Erythroblast (primary cell): ENCODE measurements around the gene ME3.

Source experiments
- GATA1 ChIP-seq: IDR thresholded peaks from 2 replicates; pipeline ENCODE4 v1.6.1; 2011; ENCODE audit warnings: low read depth, mild to moderate bottlenecking, control low read depth, low read length, moderate library complexity
- POLR2A ChIP-seq: IDR thresholded peaks from 2 replicates; pipeline ENCODE4 v1.6.1; 2011; ENCODE audit warnings: mild to moderate bottlenecking, low read length

DNA sequence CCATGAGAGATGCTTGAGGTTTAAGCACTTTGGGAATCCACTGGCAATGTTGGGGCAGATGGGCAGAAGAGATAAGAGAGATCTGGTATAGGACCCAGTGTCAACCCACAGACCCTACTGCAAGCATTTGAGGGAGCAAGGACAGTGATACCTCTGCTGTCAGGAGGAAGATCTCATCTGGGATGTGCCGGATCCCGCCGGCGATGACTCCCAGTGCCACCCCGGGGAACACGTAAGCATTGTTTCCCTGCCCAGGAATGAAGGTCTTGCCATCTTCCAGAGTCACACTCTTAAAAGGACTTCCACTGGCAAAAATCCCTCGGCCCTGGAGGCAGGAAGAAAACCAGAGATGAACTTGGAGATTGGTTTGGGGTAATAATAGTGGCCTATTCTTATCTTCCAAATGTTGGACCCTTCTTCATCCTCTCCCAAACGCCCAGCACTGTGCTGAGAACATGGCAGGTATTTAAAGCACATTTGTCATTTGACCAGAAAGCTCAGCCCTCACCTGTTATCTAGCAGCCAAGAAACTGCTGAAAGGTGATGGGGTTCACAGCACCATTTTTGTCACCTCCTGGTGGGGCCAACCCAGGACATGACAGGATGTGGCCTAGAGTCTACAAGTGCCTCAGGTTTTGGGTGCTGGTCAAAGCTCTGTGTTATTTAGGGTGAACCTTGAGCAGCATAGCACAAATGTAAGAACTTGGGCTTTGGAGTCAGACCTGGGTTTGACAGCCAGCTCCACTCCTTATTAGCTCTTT, 226.1 kb downstream of the ME3 start:
- TF ChIP-seq POLR2A = no peak
- no peak for TF ChIP-seq GATA1
